ENCODE measurements around the gene MTF2. TPM values are rescaled to one million over a fixed set of nuclear protein-coding genes. Genes with fewer than 3 reads are reported as not detected.
"Not testable (repeated sequence)": the region's sequence is repeated elsewhere in the genome, so short reads cannot be mapped to it uniquely, and the experiment has no call there.

MTF2 gene
- total and polyA plus RNA-seq, 9 of the 15 experiments (the other 6 are each of a cell fraction or from before 2014, with no cell fraction given), result 29.3 to 124 (median 57.7) TPM

DNA sequence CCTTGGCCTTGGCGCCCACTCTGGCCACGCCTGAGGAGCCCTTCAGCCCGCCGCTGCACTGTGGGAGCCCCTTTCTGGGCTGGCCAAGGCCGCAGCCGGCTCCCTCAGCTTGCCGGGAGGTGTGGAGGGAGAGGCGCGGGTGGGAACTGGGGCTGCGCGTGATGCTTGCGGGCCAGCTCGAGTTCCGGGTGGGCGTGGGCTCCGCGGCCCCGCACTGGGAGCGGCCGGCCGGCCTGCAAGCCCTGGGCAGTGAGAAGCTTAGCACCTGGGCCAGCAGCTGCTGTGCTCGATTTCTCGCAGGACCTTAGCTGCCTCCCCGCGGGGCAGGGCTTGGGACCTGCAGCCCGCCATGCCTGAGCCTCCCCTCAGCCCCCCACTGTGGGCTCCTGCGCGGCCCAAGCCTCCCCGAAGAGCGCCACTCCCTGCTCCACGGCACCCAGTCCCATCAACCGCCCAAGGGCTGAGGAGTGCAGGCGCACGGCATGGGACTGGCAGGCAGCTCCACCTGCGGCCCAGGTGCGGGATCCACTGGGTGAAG lies 91.1 kb downstream of the MTF2 start:
- H2AFZ ChIP-seq (ENCODE audit: low read depth, low read length); H3K27ac ChIP-seq (ENCODE audit: extremely low read depth, low read depth, low read length); H4K20me1 ChIP-seq (replicated peaks; ENCODE audit: control insufficient read depth, insufficient read depth, low read length); H3K9me1 ChIP-seq (ENCODE audit: control insufficient read depth, insufficient read depth, low read length); H3K9ac ChIP-seq (ENCODE audit: insufficient read depth in 1 of 2, low read depth in 2 of 2, low read length in 2 of 2); H3K9me3 ChIP-seq (replicated peaks; ENCODE audit: control insufficient read depth, insufficient read depth, low read depth, low read length); in situ Hi-C loops (cut with MboI); H3K4me1 ChIP-seq (replicated peaks in 1 of 2; ENCODE audit: control insufficient read depth in 2 of 2, insufficient read depth in 2 of 2, low read length in 2 of 2); BruUV-seq (replicated peaks); intact Hi-C loops (cut with micrococcal nuclease); H3K4me2 ChIP-seq (ENCODE audit: insufficient read depth, low read length); FAIRE-seq; H3K4me3 ChIP-seq; DNase-seq (ENCODE audit: extremely low read depth in 1 of 4, low spot score in 3 of 4); CTCF ChIA-PET (ENCODE audit: low intra/inter-chr PET ratio); H3K27me3 ChIP-seq (ENCODE audit: control insufficient read depth in 2 of 2, insufficient read depth in 2 of 2, low read length in 2 of 2); ATAC-seq: not testable (repeated sequence)
- TF ChIP-seq RBM22 (IDR thresholded peaks at IDR 0.05; ENCODE audit: low read depth, low read length, poor library complexity, severe bottlenecking), result peak; percentile 52
- peak; percentile 31; the same call in 1 of the 2 replicates for TF ChIP-seq POLR2G (IDR thresholded peaks at IDR 0.05; ENCODE audit: low read depth, low read length)
- TF ChIP-seq, protein P1, sequence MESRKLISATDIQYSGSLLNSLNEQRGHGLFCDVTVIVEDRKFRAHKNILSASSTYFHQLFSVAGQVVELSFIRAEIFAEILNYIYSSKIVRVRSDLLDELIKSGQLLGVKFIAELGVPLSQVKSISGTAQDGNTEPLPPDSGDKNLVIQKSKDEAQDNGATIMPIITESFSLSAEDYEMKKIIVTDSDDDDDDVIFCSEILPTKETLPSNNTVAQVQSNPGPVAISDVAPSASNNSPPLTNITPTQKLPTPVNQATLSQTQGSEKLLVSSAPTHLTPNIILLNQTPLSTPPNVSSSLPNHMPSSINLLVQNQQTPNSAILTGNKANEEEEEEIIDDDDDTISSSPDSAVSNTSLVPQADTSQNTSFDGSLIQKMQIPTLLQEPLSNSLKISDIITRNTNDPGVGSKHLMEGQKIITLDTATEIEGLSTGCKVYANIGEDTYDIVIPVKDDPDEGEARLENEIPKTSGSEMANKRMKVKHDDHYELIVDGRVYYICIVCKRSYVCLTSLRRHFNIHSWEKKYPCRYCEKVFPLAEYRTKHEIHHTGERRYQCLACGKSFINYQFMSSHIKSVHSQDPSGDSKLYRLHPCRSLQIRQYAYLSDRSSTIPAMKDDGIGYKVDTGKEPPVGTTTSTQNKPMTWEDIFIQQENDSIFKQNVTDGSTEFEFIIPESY (CRISPR knock-in tag; IDR thresholded peaks at IDR 0.05), result peak; percentile 89
- POLR2A ChIA-PET, result interaction anchor here (0.6 to 0.9 kb wide), 4 partner anchors 9 to 608 kb away, joined by 3 to 4 read pairs (median 4); no protein-coding TSS in a partner anchor
- Histone ChIP-seq H3K36me3 (ENCODE audit: control insufficient read depth, insufficient read depth, low read length) (peaks cover 33% of the 10 kb centered on the region; the same call in 2 of the 3 replicates), H3K79me2 (ENCODE audit: control insufficient read depth, insufficient read depth, low read length) (peaks cover 98% of the 10 kb centered on the region)
- WGBS (ENCODE audit: insufficient coverage, low coverage, missing lambda C conversion rate), result 97% methylated on average over 16 of the region's 36 CpGs

Data from K562 (cell line).